ENCODE data around the gene VWA2. TPM values are rescaled to one million over a fixed set of nuclear protein-coding genes. Genes with fewer than 3 reads are reported as not detected.

The VWA2 gene
- total RNA-seq, 4 donors from 2014 or later, result 0.64 to 3.3 TPM; not detected in 2

DNA sequence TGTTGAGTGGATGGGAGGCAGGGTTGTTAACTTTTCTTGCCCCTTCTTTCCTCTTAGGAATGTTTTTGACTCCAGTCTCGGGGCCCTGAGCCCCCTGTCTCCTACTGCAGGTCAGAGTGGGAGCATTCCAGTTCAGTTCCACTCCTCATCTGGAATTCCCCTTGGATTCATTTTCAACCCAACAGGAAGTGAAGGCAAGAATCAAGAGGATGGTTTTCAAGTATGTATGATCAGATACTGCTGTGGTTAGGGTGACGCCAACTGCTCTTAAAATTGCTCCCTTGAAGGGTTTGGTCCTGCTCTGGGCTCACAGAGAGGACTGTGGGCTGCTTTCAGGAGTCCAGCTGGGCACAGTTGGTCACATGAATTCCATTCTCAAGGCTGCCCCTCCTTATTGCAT is 22.0 kb downstream of the VWA2 start:
- H3K27ac ChIP-seq, result peak overlapping the region in 1 of 4 donors; percentile 44
- in situ Hi-C loops (cut with MboI; ENCODE audit: low pct_ligation_motif_present in 1 of 4, low pct_unique_long_range_greater_than_20kb in 1 of 4, low sequenced_read_pairs in 3 of 4), result no loop called here
- TF ChIP-seq EP300 (IDR thresholded peaks at IDR 0.05; ENCODE audit: low read depth), result no peak
- TF ChIP-seq POLR2A (IDR thresholded peaks at IDR 0.05), result no peak
- TF ChIP-seq POLR2AphosphoS5 (IDR thresholded peaks at IDR 0.05), result no peak
- TF ChIP-seq CTCF (IDR thresholded peaks at IDR 0.05), result no peak

GRCh38 chr10:114262496-114262895 is 23.4 kb downstream of the VWA2 start:
- WGBS, 2 donors (ENCODE audit: low coverage in 1 of 2), result 74 to 90% methylated on average over 4 of the region's 4 CpGs
- in situ Hi-C loops (cut with MboI; ENCODE audit: low pct_ligation_motif_present in 1 of 4, low pct_unique_long_range_greater_than_20kb in 1 of 4, low sequenced_read_pairs in 3 of 4) (no loop called here), intact Hi-C loops (cut with DNase I; ENCODE audit: low total_unique reads) (no loop called here)
- Histone ChIP-seq H3K4me3 (no peak overlapping the region), H3K36me3 (no peaks in the 10 kb centered on the region), H3K27ac (no peak overlapping the region), H3K9me3 (no peaks in the 10 kb centered on the region), H3K27me3 (no peaks in the 10 kb centered on the region), H3K4me1 (peaks cover 0 to 22% (median 10%) of the 10 kb centered on the region in 4 donors)
- DNase-seq, result no peak
- no peak for TF ChIP-seq EP300 (IDR thresholded peaks at IDR 0.05; ENCODE audit: low read depth)
- TF ChIP-seq POLR2AphosphoS5 (IDR thresholded peaks at IDR 0.05), result no peak

More for the DNA sequence above, 22.0 kb downstream of the VWA2 start:
- H3K27me3 ChIP-seq, result no peaks in the 10 kb centered on the region
- H3K4me1 ChIP-seq, result peaks cover 0 to 17% (median 10%) of the 10 kb centered on the region in 4 donors
- no peaks in the 10 kb centered on the region for H3K36me3 ChIP-seq
- WGBS, 2 donors (ENCODE audit: low coverage in 1 of 2), result 67% methylated on average over 2 of the region's 2 CpGs; no CpG with 5 or more reads in 1 of the 2 donors
- H3K4me3 ChIP-seq, result no peak overlapping the region
- DNase-seq, result no peak
- H3K9me3 ChIP-seq, result no peaks in the 10 kb centered on the region
- intact Hi-C loops (cut with DNase I; ENCODE audit: low total_unique reads), result no loop called here

DNA sequence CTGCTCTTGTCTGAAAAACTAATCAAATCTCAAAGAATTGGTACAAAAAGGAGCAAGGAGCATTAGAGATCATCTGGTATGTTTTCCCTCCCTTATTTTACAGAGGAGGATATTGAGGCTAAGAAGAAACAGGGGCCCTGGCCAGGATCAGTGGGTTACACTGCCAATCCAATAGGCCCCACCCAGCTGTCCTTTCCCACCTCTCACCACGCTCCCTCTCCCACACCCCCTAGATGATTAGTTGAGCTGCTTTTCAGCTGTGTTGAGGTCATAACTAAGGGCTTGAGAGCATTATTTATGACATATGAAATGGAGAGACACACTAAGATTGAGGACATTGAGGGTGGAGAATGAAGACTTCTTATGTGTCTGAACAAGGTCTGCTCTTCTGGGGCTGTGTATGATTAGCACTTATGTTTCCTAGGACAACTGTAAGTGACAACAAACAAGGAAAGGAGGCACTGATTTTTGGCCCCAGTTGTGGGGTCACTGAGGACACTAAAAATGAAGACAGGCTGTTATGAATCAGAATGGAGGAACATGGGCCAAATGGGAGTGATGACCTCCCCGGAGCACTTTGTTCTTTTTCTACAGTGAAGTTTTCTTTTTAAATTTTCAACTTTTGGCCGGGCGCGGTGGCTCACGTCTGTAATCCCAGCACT is 26.5 kb downstream of the VWA2 start:
- Histone ChIP-seq H3K36me3 (no peaks in the 10 kb centered on the region), H3K4me3 (no peak overlapping the region), H3K9me3 (no peaks in the 10 kb centered on the region), H3K27ac (peak overlapping the region in 2 of 4 donors; percentile 32 to 47), H3K4me1 (peaks cover 0 to 9% (median 0%) of the 10 kb centered on the region in 4 donors), H3K27me3 (no peaks in the 10 kb centered on the region)
- intact Hi-C loops (cut with DNase I; ENCODE audit: low total_unique reads), result no loop called here
- DNase-seq, result no peak
- in situ Hi-C loops (cut with MboI; ENCODE audit: low pct_ligation_motif_present in 1 of 4, low pct_unique_long_range_greater_than_20kb in 1 of 4, low sequenced_read_pairs in 3 of 4), result no loop called here
- WGBS, 2 donors (ENCODE audit: low coverage in 1 of 2), result 70 to 74% methylated on average over 1 to 6 of the region's 6 CpGs
- TF ChIP-seq EP300 (IDR thresholded peaks at IDR 0.05; ENCODE audit: low read depth) (no peak), POLR2A (IDR thresholded peaks at IDR 0.05) (no peak), POLR2AphosphoS5 (IDR thresholded peaks at IDR 0.05) (peak in 2 of 3 donors; percentile 26 to 36)

DNA sequence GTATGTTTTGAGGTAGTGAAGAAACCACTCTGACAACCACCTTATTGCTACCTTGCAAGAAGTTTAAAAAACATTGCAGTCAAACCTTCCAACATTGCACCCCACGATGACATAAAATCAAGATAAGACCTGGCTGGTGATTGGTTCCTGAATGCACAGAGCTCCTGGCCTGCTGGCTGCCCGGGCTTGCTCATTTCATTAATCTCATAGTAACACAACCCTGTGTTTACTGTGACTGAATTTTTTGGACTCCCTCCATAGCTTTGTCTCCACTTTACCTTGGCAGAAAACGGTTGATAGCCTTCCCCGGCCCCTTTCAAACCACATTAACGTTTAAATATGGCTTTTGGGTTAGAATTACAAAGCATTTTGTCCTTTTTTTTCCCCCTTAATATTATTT is 27.5 kb downstream of the VWA2 start:
- no peak overlapping the region for H3K4me3 ChIP-seq
- DNase-seq, result peak; percentile 21
- H3K9me3 ChIP-seq, result no peaks in the 10 kb centered on the region
- intact Hi-C loops (cut with DNase I; ENCODE audit: low total_unique reads), result no loop called here
- peaks cover 0 to 19% (median 8%) of the 10 kb centered on the region in 4 donors for H3K4me1 ChIP-seq
- no peaks in the 10 kb centered on the region for H3K27me3 ChIP-seq
- H3K27ac ChIP-seq, result peak overlapping the region in 1 of 4 donors; percentile 13
- TF ChIP-seq POLR2A (IDR thresholded peaks at IDR 0.05) (no peak), EP300 (IDR thresholded peaks at IDR 0.05; ENCODE audit: low read depth) (no peak), CTCF (IDR thresholded peaks at IDR 0.05) (no peak), POLR2AphosphoS5 (IDR thresholded peaks at IDR 0.05) (no peak)
- no peaks in the 10 kb centered on the region for H3K36me3 ChIP-seq
- in situ Hi-C loops (cut with MboI; ENCODE audit: low pct_ligation_motif_present in 1 of 4, low pct_unique_long_range_greater_than_20kb in 1 of 4, low sequenced_read_pairs in 3 of 4), result no loop called here
- WGBS, 2 donors (ENCODE audit: low coverage in 1 of 2), result 5 to 30% methylated on average over 4 to 5 of the region's 5 CpGs

GRCh38 chr10:114271075-114271778 is 32.2 kb downstream of the VWA2 start:
- TF ChIP-seq CTCF (IDR thresholded peaks at IDR 0.05), result peak in 3 of 5 experiments; percentile 8 to 51 (median 47)
- peak in 1 of 3 donors; percentile 7 for TF ChIP-seq POLR2AphosphoS5 (IDR thresholded peaks at IDR 0.05)
- TF ChIP-seq EP300 (IDR thresholded peaks at IDR 0.05; ENCODE audit: low read depth), result no peak
- peak; percentile 27 for DNase-seq
- Histone ChIP-seq H3K36me3 (no peaks in the 10 kb centered on the region), H3K9me3 (no peaks in the 10 kb centered on the region), H3K4me1 (peaks cover 0 to 25% (median 10%) of the 10 kb centered on the region in 4 donors), H3K27ac (peak overlapping the region; percentile 38 to 61 (median 42)), H3K4me3 (no peak overlapping the region), H3K27me3 (peaks cover 12% of the 10 kb centered on the region)
- WGBS, 2 donors (ENCODE audit: low coverage in 1 of 2), result 47 to 56% methylated on average over 1 to 3 of the region's 3 CpGs
- intact Hi-C loops (cut with DNase I; ENCODE audit: low total_unique reads), result no loop called here
- in situ Hi-C loops (cut with MboI; ENCODE audit: low pct_ligation_motif_present in 1 of 4, low pct_unique_long_range_greater_than_20kb in 1 of 4, low sequenced_read_pairs in 3 of 4), result no loop called here

All from transverse colon (tissue), 4 donors.